Fibroblast of the aortic adventitia (primary cell): ENCODE measurements around the gene OR2AT4. TPM values are rescaled to one million over a fixed set of nuclear protein-coding genes. Genes with fewer than 3 reads are reported as not detected.

Source experiments
- DNase-seq: peaks from one replicate; pipeline ENCODE4 v3.0.0-alpha.2; 2010; ENCODE audit warnings: low read depth
- H3K4me3 ChIP-seq: 2 replicates; pipeline ENCODE4 v1.5.1; 2011; ENCODE audit warnings: low read depth, mild to moderate bottlenecking, control low read depth, low read length, moderate library complexity
- total RNA-seq: library from RNA; depleted of rRNA; stranded (reverse); fragments of >200 nt; gene quantifications from 2 replicates; pipeline ENCODE4 v1.2.3, GENCODE V29; 2012; ENCODE audit warnings: low replicate concordance
- TF ChIP-seq, protein P1 (sequence below): IDR thresholded peaks from 2 replicates; pipeline ENCODE4 v1.5.1; 2011; ENCODE audit warnings: mild to moderate bottlenecking, low read length, control low read depth, inconsistent platforms; ENCODE audit not compliant: insufficient read depth

OR2AT4 gene
- total RNA-seq, 1 donor = under 0.01 TPM

DNA sequence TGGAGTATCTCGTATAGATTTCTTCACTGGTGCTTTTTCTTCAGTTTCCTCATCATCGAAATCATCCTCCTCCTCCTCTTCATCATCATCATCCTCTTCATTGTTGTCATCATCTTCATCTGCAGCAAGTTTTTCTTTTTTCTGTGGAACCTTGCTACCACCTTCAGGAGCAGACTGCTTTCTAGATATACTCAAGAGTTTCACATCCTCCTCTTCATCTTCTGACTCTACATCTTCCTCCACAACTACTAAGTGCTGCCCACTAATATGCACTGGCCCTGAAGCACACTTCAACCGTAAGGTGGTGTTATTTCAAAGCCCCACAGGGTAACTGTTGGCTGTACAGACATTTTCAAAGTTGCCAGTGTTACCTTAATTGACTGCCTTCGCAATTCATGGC, 17.1 kb downstream of the OR2AT4 start:
- DNase-seq = no peak
- no peak overlapping the region for H3K4me3 ChIP-seq
- TF ChIP-seq, protein P1, sequence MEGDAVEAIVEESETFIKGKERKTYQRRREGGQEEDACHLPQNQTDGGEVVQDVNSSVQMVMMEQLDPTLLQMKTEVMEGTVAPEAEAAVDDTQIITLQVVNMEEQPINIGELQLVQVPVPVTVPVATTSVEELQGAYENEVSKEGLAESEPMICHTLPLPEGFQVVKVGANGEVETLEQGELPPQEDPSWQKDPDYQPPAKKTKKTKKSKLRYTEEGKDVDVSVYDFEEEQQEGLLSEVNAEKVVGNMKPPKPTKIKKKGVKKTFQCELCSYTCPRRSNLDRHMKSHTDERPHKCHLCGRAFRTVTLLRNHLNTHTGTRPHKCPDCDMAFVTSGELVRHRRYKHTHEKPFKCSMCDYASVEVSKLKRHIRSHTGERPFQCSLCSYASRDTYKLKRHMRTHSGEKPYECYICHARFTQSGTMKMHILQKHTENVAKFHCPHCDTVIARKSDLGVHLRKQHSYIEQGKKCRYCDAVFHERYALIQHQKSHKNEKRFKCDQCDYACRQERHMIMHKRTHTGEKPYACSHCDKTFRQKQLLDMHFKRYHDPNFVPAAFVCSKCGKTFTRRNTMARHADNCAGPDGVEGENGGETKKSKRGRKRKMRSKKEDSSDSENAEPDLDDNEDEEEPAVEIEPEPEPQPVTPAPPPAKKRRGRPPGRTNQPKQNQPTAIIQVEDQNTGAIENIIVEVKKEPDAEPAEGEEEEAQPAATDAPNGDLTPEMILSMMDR = no peak

DNA sequence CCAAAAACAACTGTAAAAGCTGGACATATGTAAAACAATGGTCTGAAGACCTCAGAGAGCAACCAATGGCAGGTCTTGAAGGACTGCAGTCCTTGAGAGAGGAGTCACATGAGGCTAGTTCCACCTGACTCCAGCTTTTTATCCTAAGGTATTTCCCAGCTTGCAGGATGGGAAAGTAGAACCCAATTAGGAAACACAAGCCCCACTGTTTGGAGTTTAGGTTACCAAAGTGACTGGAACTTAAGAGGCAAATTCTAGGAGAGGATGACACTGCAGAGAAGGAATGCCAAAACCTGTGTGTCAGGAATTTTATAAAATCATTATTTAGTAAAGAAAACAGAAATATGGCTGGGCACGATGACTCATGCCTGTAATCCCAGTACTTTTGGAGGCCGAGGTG, 18.4 kb downstream of the OR2AT4 start:
- TF ChIP-seq, protein P1 = no peak
- DNase-seq = no peak
- H3K4me3 ChIP-seq = no peak overlapping the region

- no peak for DNase-seq
- TF ChIP-seq, protein P1 = no peak
- no peak overlapping the region for H3K4me3 ChIP-seq
These were observed 19.4 kb downstream of the OR2AT4 start for GRCh38 chr11:75077316-75077715.

DNA sequence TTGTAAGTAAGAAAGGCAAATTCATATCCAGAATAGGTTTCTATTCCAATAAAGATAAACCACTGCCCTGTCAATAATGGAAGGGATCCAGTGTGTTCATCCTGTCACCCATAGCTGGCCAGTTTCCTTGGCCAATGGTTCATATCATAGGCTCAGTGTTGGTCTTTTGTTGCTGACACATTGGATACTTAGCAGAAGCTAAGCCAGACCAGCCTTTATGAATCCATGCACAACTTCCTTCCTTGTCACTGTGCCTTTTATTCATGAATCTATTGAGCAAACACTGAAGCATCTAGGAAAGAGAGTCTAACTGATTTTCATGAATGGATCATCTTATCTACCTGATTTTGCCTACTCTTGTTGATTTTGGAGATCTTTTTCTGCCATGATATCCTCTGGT, 20.0 kb downstream of the OR2AT4 start:
- no peak for DNase-seq
- TF ChIP-seq, protein P1 = no peak
- H3K4me3 ChIP-seq = no peak overlapping the region

DNA sequence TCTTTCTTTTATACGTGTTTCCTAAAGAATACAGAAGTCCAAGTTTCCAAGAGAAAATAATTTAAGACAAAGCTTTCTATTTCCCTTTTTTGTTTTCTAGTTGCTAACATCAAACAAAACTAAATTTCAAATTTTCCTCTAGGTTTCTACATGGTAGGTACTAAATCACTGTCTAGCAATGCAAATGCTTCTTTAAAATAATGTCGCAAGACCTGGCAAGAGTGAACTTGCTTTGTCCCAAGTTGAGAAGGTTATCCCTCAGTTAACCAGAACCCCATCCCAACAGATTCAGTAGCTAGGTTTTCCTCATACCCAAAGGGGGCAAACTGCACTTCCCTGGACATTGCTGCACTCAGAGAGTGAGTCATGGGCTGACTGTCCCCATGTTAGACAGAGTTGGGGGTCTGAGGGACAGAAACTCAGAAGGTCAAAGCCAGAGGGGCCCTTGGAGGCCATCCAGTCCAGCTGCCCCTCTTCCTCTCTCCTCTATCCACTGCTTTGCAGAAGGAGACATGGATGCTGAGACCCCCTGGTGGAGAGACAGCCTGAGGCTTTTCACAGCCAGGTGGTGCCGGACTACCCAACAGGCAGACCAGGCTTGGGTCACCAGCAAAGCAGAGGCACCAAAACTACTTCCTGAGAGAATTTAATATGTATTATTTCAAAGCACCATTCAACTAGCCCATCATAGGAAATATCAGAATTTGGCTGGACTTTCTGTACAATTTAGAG, 23.1 kb downstream of the OR2AT4 start:
- no peak for DNase-seq
- TF ChIP-seq, protein P1 = no peak
- no peak overlapping the region for H3K4me3 ChIP-seq

- TF ChIP-seq, protein P1 = no peak
- H3K4me3 ChIP-seq = no peak overlapping the region
- no peak for DNase-seq
These were observed 24.1 kb downstream of the OR2AT4 start for GRCh38 chr11:75072582-75072981.

DNA sequence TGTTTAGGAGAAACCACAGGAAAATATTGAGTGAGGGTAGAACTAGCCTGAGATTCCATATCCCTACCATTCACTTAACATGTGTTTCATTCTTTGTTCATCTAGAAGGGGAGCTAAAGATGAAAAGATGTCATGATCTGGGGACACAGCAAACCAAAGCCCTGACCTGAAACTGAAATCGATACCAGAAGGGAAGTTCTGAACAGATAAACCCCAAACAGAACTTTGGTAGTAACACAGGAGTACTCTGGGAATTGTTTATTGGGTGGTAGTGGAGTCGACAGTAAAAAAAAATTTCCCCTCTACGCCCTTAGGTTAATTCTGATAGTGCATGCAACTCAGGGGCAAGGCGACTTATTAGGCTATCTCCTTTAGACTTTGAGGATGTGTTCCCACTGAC, 27.2 kb downstream of the OR2AT4 start:
- H3K4me3 ChIP-seq = no peak overlapping the region
- DNase-seq = no peak
- TF ChIP-seq, protein P1 = no peak
